Measurements from ENCODE around the gene ARHGEF28.

The ARHGEF28 gene

DNA sequence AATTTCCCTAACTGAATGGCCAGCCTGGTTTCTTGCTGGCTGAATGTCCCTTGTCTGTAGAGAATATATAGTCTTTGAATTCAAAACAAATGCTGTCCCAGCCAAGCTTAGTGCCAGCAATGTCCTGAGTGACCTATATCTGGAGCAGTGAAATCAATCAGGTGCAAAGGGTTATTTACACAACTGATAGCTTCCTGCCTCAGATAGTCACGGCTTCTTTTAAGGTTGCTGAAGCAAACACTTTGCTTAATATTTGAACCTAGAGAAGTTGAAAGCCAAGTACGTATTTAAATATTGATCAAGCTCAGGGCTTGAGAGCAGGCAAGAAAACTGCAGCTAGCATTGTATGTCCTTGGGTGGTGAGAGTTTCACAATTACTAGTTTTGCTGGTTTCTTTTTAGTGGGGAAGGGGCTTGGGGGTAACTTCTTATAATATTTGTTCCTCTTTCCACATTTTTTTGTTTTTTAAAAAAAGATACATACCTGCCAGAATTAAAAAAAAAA lies 2.0 kb upstream of the ARHGEF28 start:
- no peak for DNase-seq (ENCODE audit: low spot score)

- no peak for DNase-seq (ENCODE audit: low spot score)
Measured at GRCh38 chr5:73624888-73625287, 1.1 kb upstream of the ARHGEF28 start.

- DNase-seq (ENCODE audit: low spot score), result no peak
Measured at GRCh38 chr5:73625372-73625943, 538 bp upstream of the ARHGEF28 start.

GRCh38 chr5:73626814-73627313 lies 868 bp downstream of the ARHGEF28 start:
- DNase-seq (ENCODE audit: low spot score), result no peak

- DNase-seq (ENCODE audit: low spot score), result no peak
Measured at GRCh38 chr5:73629456-73629855, 3.5 kb downstream of the ARHGEF28 start.

- DNase-seq (ENCODE audit: low spot score), result no peak
Measured at GRCh38 chr5:73630765-73631164, 4.8 kb downstream of the ARHGEF28 start.

- DNase-seq (ENCODE audit: low spot score), result no peak
Measured at GRCh38 chr5:73631500-73631899, 5.5 kb downstream of the ARHGEF28 start.

DNA sequence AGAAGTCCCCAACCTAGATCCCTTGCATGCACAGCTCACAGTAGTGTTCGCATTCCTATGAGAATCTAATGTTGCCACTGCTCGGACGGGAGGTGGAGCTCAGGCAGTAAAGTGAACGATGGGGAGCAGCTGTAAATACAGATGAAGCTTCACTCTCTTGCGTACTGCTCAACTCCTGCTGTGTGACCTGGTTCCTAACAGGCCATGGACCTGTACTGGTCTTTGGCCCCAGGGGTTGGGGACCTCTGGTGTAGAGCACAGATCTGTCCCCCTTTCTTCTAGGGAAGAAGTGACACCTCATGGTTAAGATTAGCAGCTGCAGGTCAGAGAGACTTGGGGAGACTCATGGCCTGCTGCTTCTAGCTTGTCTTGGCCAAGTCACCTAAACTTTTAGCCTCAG lies 7.1 kb downstream of the ARHGEF28 start:
- DNase-seq (ENCODE audit: low spot score), result no peak

- no peak for DNase-seq (ENCODE audit: low spot score)
Measured at GRCh38 chr5:73636408-73636807, 10.4 kb downstream of the ARHGEF28 start.

DNA sequence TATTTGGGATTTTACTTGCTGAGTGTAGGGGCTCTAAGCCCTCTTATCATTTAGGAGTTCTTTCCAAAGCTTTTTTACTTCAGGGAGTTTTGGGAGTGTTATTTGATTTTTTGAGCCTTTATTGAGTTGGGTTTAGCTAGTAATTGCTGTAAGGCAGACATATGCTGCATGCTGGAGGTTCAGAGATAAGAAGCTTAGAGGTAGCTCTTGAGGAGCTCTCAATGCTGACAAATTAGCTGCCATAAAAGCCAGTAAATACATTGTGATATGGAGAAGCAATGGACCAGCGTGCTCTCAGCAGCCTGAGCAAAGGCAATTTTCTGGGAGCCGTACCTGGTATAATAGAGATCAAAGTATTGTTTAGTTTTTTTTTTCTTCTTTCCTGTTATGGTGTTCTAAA lies 11.6 kb downstream of the ARHGEF28 start:
- no peak for DNase-seq (ENCODE audit: low spot score)

DNA sequence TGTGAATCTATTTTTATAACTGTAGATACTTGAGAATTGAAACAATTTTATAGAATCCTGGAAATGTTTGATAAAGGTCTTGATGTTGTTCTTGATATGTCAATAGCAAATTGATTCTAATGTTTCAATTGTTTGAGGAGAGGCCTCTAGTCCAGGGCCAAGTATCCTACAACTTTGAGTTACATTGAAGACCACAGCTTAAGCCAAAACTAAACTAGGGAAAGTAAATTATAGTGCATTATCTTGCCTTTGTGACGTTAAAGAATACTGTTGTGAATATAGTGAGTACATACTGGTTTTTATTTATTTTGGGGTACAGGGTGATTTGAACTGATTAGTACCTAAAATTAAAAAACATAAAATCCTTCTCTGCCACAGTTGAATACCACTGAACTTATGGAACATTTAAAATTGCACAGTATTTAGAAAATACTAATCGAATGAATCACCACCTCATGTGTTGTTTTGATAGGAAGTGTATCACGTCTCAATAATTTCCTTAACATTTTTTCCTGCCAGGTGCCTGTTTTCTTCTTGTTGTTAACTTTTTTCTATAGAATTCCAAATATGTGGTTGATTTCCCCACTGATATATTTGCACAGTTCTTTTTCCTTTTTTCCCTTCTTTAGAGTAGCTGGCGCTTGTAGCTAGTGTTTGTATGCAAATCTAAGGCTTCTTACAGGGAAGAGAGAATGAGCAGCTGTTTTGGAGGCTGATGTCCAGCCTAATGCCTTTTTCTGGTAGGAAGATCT lies 12.5 kb downstream of the ARHGEF28 start:
- no peak for DNase-seq (ENCODE audit: low spot score)

DNA sequence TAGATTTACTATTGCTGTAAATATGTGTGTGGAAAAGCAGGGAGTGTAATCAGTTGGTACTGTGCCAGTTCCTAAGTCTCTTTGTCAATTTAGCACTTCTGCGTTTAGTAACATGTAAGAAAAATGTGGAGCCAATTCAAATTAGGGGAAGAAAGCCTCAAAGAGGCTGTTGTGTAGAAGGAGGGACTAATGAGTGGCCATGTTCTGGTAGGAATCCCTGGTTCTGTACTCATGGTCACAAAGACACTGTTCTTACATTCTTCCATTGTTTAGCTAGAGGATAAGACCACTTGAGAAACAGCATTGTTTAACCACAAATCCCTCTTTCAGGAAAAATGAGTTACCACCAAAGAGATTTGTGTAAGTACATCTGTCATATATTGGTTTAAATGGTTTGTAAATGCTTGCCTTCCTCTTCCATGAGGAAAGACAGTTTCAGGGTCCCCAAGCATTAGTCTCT lies 14.9 kb downstream of the ARHGEF28 start:
- DNase-seq (ENCODE audit: low spot score), result no peak

GRCh38 chr5:73641811-73642210 lies 15.8 kb downstream of the ARHGEF28 start:
- no peak for DNase-seq (ENCODE audit: low spot score)

- DNase-seq (ENCODE audit: low spot score), result no peak
Measured at GRCh38 chr5:73642344-73642743, 16.3 kb downstream of the ARHGEF28 start.

GRCh38 chr5:73644385-73644963 lies 18.5 kb downstream of the ARHGEF28 start:
- DNase-seq (ENCODE audit: low spot score), result no peak

DNA sequence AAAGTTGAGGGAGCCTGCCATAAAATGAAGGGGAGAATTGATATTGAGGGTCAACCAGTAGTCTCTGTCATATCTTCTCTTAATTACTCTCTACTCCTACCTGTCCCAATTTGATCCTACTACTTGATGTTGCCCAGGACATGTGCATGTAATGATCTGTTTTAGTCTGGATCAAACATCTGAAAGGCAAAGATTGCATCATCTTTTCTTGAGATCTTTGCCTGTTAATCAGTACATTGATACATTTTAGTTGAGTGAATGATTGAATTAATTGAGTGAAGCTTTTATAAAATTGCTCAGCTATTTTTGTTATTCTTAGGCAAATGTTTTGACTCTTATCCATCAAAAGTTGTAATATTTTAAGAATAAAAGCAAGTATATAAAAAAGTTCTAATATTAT lies 21.7 kb downstream of the ARHGEF28 start:
- DNase-seq (ENCODE audit: low spot score), result no peak

GRCh38 chr5:73648515-73648914 lies 22.5 kb downstream of the ARHGEF28 start:
- DNase-seq (ENCODE audit: low spot score), result no peak

- DNase-seq (ENCODE audit: low spot score), result no peak
Measured at GRCh38 chr5:73649926-73650325, 23.9 kb downstream of the ARHGEF28 start.

- no peak for DNase-seq (ENCODE audit: low spot score)
Measured at GRCh38 chr5:73652391-73652790, 26.4 kb downstream of the ARHGEF28 start.

DNA sequence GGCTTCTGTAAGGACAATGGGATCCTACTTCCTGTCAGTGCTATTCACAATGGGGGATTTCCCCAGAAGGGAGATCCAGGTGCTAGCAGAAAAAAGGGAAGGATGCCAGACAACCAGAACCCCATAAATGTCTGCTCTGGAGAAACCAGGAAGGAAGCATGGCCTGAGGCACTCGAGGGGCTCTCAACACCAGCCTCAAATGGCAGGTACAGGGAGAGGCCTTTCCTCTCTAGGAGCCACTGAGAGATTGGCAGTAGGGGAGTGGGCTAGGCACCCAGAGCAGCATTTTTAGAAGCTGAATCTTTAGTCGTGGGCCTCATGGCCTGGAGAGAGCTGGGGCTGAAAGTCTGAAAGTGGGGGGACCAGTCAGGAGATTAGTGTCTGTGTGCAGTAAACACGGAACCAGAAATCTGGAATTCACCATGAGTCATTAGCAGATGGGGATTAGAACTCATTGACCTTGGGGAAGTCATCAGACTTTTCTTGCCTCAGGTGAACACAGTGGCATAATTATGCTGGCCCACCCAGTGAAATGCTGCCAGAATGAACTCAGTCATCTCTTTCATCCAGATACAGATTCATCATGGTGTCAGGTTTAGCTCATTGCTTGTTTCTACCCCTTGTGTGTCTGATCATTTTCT lies 28.3 kb downstream of the ARHGEF28 start:
- DNase-seq (ENCODE audit: low spot score), result no peak

- DNase-seq (ENCODE audit: low spot score), result no peak
Measured at GRCh38 chr5:73654819-73655318, 28.9 kb downstream of the ARHGEF28 start.

DNA sequence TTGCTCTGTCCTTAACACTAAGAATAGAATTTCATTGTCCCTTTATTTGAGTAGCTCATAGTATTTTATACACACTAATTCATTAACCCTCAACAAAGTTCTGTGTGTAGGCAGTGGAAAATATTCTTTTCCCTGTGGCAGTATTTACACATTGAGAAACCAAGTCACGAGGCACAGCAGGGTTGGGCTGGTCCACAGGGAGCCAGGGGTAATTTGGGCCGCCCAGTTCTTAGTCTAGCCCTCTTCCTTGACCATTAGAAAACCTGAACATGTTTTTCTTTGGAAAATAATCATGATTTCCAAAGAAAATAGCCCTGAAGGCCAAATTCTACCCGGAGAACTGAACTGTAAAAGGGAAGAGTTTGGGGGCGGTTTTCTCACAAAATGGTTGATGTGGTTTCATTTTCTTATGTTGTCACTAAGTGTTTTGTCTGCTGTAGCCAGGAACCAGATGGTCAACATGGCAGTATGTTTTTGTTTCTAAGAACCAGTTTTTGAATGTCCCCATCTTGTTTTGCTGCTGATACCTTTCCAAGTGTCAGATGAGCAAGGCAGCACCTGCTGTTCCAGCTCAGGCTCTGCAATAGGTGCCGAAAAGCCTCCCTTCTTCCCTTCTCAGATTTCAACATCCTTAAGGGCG lies 29.6 kb downstream of the ARHGEF28 start:
- no peak for DNase-seq (ENCODE audit: low spot score)
